Stimulated activated CD8-positive, alpha-beta memory T cell treated with anti-CD3 and anti-CD28 coated beads, Interleukin-7, amount 100 ng/mL, for 4 hours (primary cell): ENCODE measurements around the gene SEMA5A.

Source experiments
- DNase-seq, 2 donors: peaks; one replicate each; pipeline ENCODE4 v3.0.0-alpha.2; 2020; ENCODE audit warnings: low read depth in 2 of 2

Gene SEMA5A

GRCh38 chr5:9173281-9174048 is 372.4 kb downstream of the SEMA5A start:
- no peak for DNase-seq

- no peak for DNase-seq
Measured at GRCh38 chr5:9170026-9170425, 375.8 kb downstream of the SEMA5A start.

- no peak for DNase-seq
Measured at GRCh38 chr5:9169557-9169902, 376.3 kb downstream of the SEMA5A start.

GRCh38 chr5:9168791-9169556 is 376.9 kb downstream of the SEMA5A start:
- DNase-seq: no peak

- DNase-seq: no peak
Measured at GRCh38 chr5:9166202-9167112, 379.4 kb downstream of the SEMA5A start.

- no peak for DNase-seq
Measured at GRCh38 chr5:9165546-9165945, 380.3 kb downstream of the SEMA5A start.

GRCh38 chr5:9160747-9161146 is 385.1 kb downstream of the SEMA5A start:
- DNase-seq: no peak

- no peak for DNase-seq
Measured at GRCh38 chr5:9157811-9158210, 388.1 kb downstream of the SEMA5A start.

- DNase-seq: no peak
Measured at GRCh38 chr5:9157020-9157419, 388.9 kb downstream of the SEMA5A start.

- no peak for DNase-seq
Measured at GRCh38 chr5:9156282-9156681, 389.6 kb downstream of the SEMA5A start.

- DNase-seq: no peak
Measured at GRCh38 chr5:9151684-9152427, 394.0 kb downstream of the SEMA5A start.

- DNase-seq: no peak
Measured at GRCh38 chr5:9149988-9150387, 395.9 kb downstream of the SEMA5A start.

GRCh38 chr5:9148242-9148641 is 397.6 kb downstream of the SEMA5A start:
- no peak for DNase-seq

GRCh38 chr5:9140711-9141110 is 405.2 kb downstream of the SEMA5A start:
- DNase-seq: no peak

- no peak for DNase-seq
Measured at GRCh38 chr5:9140202-9140601, 405.7 kb downstream of the SEMA5A start.

GRCh38 chr5:9139344-9139743 is 406.5 kb downstream of the SEMA5A start:
- DNase-seq: no peak

- DNase-seq: no peak
Measured at GRCh38 chr5:9128136-9128535, 417.7 kb downstream of the SEMA5A start.

GRCh38 chr5:9126490-9126889 is 419.4 kb downstream of the SEMA5A start:
- no peak for DNase-seq

GRCh38 chr5:9125852-9126251 is 420.0 kb downstream of the SEMA5A start:
- DNase-seq: no peak

- no peak for DNase-seq
Measured at GRCh38 chr5:9124838-9125237, 421.0 kb downstream of the SEMA5A start.

- DNase-seq: no peak
Measured at GRCh38 chr5:9124071-9124470, 421.8 kb downstream of the SEMA5A start.

- DNase-seq: no peak
Measured at GRCh38 chr5:9122528-9122927, 423.3 kb downstream of the SEMA5A start.
